Upper lobe of left lung (tissue), 6 donors: Measurements from ENCODE around the gene HIGD1A. TPM values are rescaled to one million over a fixed set of nuclear protein-coding genes. Genes with fewer than 3 reads are reported as not detected.

Experiments
- ATAC-seq, 2 donors: fragments of 200-7000 bp; cut with Tn5 transposase; one replicate each; pipeline ENCODE4 v1.9.1; 2022; ENCODE audit warnings: mild to moderate bottlenecking in 2 of 2, moderate library complexity in 2 of 2; ENCODE audit not compliant: low FRiP score in 2 of 2
- DNase-seq, 2 donors: peaks; one replicate each; pipeline ENCODE4 v3.0.0-alpha.2; 2019 to 2020
- H3K27ac ChIP-seq, 4 donors: fragments of 200-600 bp; sonication (generic); one replicate each; pipeline ENCODE4 v1.5.1; 2016 to 2019
- H3K27me3 ChIP-seq, 4 donors: fragments of 200-600 bp; sonication (generic); one replicate each; pipeline ENCODE4 v1.5.1; 2017 to 2019
- H3K36me3 ChIP-seq, 4 donors: fragments of 200-600 bp; sonication (generic); one replicate each; pipeline ENCODE4 v1.5.1; 2016 to 2019
- H3K4me1 ChIP-seq, 4 donors: fragments of 200-600 bp; sonication (generic); one replicate each; pipeline ENCODE4 v1.5.1; 2018 to 2019
- H3K4me3 ChIP-seq, 4 donors: fragments of 200-600 bp; sonication (generic); one replicate each; pipeline ENCODE4 v1.5.1; 2017 to 2019; ENCODE audit warnings: mild to moderate bottlenecking in 2 of 4, moderate library complexity in 1 of 4
- H3K9me3 ChIP-seq, 4 donors: fragments of 200-600 bp; sonication (generic); one replicate each; pipeline ENCODE4 v1.5.1; 2018 to 2019
- EP300 ChIP-seq, 4 donors: sonication (generic); formaldehyde crosslinking; IDR thresholded peaks; one replicate each; pipeline ENCODE4 v1.5.1; 2017; ENCODE audit warnings: antibody characterized with exemption in 4 of 4, control low read depth in 2 of 4
- POLR2A ChIP-seq, 4 donors: fragments of 450-650 bp; IDR thresholded peaks; one replicate each; pipeline ENCODE4 v1.5.1; 2016 to 2017; ENCODE audit warnings: antibody characterized with exemption in 4 of 4, mild to moderate bottlenecking in 2 of 4
- POLR2AphosphoS5 ChIP-seq, 2 donors: sonication (generic); formaldehyde crosslinking; IDR thresholded peaks; one replicate each; pipeline ENCODE4 v1.5.1; 2017; ENCODE audit warnings: antibody characterized with exemption in 2 of 2
- WGBS, 2 donors: methylation state at CpG; one replicate each; pipeline ENCODE4 v1.1.5; 2017 to 2018; 5-methylcytosine and 5-hydroxymethylcytosine counted together
- total RNA-seq, 6 donors: library from RNA; depleted of rRNA in 4 of 6; stranded (reverse); fragments of >200 nt in 4 of 6; gene quantifications; one replicate each; pipeline versions ENCODE4 v1.1.0 to v1.2.1, GENCODE V29; 2016 to 2021
- TF ChIP-seq, protein P1 (sequence below), 6 experiments: fragments of 450-650 bp in 4 of 6; fragments of 200-600 bp in 2 of 6; sonication (generic) in 2 of 6; IDR thresholded peaks; one replicate each; pipeline ENCODE4 v1.5.1; 2016 to 2019; ENCODE audit warnings: antibody characterized with exemption in 6 of 6
- donor health status: DM: no; HTN: no; CAD: no; lungs with moderate emphysema.
- donor health status: DM: no; HTN: yes; CAD: no; lungs with severe emphysema.

HIGD1A gene
- total RNA-seq, 6 donors from 2014 or later = 26.2 to 108 (median 73.3) TPM

DNA sequence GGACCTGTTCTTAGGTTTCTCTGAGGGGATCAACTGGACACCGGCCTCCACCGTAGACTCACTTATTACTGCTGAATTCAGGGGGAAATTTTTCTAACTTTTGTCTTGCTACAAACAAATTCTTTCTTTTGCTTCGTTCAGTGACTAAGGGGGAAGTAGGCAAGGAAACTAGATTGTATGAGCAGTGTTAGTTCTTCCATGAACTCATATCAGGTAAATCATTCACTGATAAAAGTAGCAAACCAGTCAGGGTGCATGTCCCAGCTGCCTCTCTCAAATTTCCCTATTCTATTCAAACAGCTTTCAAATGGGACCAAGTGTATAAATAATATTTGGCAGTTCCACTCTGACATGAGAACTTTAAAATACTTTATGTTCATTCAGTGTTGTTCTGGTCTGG, 23.9 kb downstream of the HIGD1A start:
- Histone ChIP-seq H3K4me3 (no peak overlapping the region), H3K4me1 (peaks cover 0 to 13% (median 6%) of the 10 kb centered on the region in 4 donors), H3K9me3 (no peaks in the 10 kb centered on the region), H3K27ac (peak overlapping the region; percentile 0 to 60 (median 34)), H3K27me3 (no peaks in the 10 kb centered on the region), H3K36me3 (peaks cover 0 to 25% (median 11%) of the 10 kb centered on the region in 4 donors)
- no peak for DNase-seq
- TF ChIP-seq, protein P1, sequence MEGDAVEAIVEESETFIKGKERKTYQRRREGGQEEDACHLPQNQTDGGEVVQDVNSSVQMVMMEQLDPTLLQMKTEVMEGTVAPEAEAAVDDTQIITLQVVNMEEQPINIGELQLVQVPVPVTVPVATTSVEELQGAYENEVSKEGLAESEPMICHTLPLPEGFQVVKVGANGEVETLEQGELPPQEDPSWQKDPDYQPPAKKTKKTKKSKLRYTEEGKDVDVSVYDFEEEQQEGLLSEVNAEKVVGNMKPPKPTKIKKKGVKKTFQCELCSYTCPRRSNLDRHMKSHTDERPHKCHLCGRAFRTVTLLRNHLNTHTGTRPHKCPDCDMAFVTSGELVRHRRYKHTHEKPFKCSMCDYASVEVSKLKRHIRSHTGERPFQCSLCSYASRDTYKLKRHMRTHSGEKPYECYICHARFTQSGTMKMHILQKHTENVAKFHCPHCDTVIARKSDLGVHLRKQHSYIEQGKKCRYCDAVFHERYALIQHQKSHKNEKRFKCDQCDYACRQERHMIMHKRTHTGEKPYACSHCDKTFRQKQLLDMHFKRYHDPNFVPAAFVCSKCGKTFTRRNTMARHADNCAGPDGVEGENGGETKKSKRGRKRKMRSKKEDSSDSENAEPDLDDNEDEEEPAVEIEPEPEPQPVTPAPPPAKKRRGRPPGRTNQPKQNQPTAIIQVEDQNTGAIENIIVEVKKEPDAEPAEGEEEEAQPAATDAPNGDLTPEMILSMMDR (IDR thresholded peaks at IDR 0.05) = no peak
- TF ChIP-seq POLR2AphosphoS5 (IDR thresholded peaks at IDR 0.05) = no peak
- TF ChIP-seq POLR2A (IDR thresholded peaks at IDR 0.05) = no peak
- TF ChIP-seq EP300 (IDR thresholded peaks at IDR 0.05) = no peak
- ATAC-seq = peak in 1 of 2 donors; percentile 19
- 64 to 75% methylated on average over 3 of the region's 3 CpGs for WGBS, 2 donors

DNA sequence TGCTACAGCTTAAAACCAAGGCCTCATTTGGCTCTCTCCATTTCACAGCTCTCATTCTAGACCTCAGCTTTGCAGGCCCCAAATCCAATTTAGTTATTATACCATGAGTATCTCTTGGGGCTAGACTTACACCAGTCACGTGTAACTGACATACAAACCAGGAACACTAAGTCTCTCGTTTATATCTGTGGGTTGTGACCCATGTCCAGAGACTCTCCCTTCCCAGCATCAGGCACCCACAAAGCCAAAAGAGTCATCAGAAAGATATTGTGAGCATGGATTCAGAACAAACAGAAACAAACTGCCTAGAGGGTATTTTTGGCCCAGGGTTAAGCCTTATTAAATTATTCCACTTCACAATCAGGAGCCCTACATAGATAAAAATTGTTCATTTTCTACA, 25.6 kb downstream of the HIGD1A start:
- 84 to 91% methylated on average over 2 of the region's 2 CpGs for WGBS, 2 donors
- Histone ChIP-seq H3K27ac (peak overlapping the region in 1 of 4 donors; percentile 35), H3K9me3 (no peaks in the 10 kb centered on the region), H3K27me3 (no peaks in the 10 kb centered on the region), H3K4me1 (peaks cover 0 to 13% (median 8%) of the 10 kb centered on the region in 4 donors), H3K4me3 (no peak overlapping the region), H3K36me3 (peaks cover 0 to 13% (median 6%) of the 10 kb centered on the region in 4 donors)
- DNase-seq (no peak), ATAC-seq (peak; percentile 58 to 84)
- no peak for TF ChIP-seq EP300 (IDR thresholded peaks at IDR 0.05)
- TF ChIP-seq, protein P1 (IDR thresholded peaks at IDR 0.05) = no peak
- TF ChIP-seq POLR2AphosphoS5 (IDR thresholded peaks at IDR 0.05) = peak in 1 of 2 donors; percentile 42

DNA sequence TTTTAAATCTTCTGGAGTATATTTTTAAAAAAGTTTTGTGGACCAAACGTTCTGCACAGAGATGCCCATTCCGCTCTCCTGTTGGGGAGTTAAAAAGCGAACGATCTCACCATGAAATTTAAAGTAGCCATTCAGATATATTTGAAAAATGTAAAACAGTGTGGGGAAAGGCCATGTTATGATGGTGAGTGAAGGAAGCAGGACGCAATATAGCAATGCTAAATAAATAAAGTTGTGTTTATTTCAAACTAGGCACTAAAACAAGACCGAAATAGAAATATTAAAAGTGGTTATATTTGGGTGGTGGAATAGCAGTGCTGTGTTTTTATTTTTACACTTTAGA, 30.9 kb downstream of the HIGD1A start:
- TF ChIP-seq POLR2AphosphoS5 (IDR thresholded peaks at IDR 0.05) = no peak
- no peak for TF ChIP-seq POLR2A (IDR thresholded peaks at IDR 0.05)
- no peak for TF ChIP-seq EP300 (IDR thresholded peaks at IDR 0.05)
- TF ChIP-seq, protein P1 (IDR thresholded peaks at IDR 0.05) = no peak

DNA sequence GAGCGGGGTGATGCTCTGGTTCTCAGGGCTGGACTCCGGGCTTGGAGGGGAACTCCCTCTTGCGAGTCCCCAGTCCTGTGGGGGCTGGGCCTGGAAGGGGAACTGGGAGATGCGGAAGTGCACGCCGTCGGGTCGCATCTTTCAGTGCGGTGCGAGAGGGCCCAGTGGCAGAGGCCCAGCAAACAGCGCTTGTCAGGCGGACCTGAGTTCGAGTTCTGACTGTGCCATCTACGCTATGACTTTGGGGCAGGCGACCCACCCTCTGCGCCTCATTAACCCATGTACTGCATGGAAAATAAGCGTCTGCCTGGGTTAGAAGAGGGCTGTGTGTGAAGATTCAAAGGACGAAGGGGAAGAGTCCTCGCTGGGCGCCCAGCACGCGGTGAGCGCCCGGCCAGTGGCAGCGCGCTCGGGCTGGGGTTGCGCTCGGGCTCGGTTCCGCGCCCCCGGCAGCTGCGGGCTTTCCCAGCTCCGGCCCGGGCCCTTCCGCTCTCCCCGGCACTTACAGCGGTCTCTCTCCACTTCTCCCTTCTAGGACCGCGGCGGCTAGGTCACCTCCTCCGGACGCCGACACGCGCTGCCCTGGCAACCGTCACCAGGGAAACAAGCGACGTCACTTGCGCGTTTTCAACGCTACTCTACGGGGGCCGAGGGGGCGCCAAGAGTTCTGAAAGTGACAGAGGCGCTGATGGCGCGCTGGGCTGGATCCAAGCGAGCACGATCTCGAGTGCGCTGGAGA, 31.5 kb downstream of the HIGD1A start, which contains the start of gene CCDC13:
CCDC13 (minus strand) TSS at position 584 of the 739 bp plus-strand sequence. CDS start 14,908 bp downstream, outside the sequence.
- Histone ChIP-seq H3K27ac (peak within 1 kb of the TSS; percentile 83 to 93 (median 86)), H3K36me3 (no peaks in the 10 kb centered on the region), H3K4me3 (peak within 1 kb of the TSS; percentile 25 to 59 (median 56)), H3K27me3 (no peaks in the 10 kb centered on the region), H3K9me3 (no peaks in the 10 kb centered on the region), H3K4me1 (peaks cover 7 to 17% (median 9%) of the 10 kb centered on the region in 4 donors)
- DNase-seq (peak; percentile 96 to 97), ATAC-seq (peak; percentile 94 to 98)
- 3 to 9% methylated on average over 26 to 34 of the region's 63 CpGs for WGBS, 2 donors
- TF ChIP-seq POLR2A (IDR thresholded peaks at IDR 0.05) (peak in 3 of 4 donors; percentile 31 to 75 (median 45)), EP300 (IDR thresholded peaks at IDR 0.05) (peak in 1 of 4 donors; percentile 53), POLR2AphosphoS5 (IDR thresholded peaks at IDR 0.05) (peak; percentile 80 to 86)
- TF ChIP-seq, protein P1 (IDR thresholded peaks at IDR 0.05) = peak in 1 of 6 experiments; percentile 12

More for the DNA sequence above, 30.9 kb downstream of the HIGD1A start:
- DNase-seq (no peak), ATAC-seq (peak in 1 of 2 donors; percentile 13)
- H3K27me3 ChIP-seq = no peaks in the 10 kb centered on the region
- H3K4me1 ChIP-seq = peaks cover 7 to 17% (median 9%) of the 10 kb centered on the region in 4 donors
- no peaks in the 10 kb centered on the region for H3K36me3 ChIP-seq
- H3K9me3 ChIP-seq = no peaks in the 10 kb centered on the region
- WGBS, 2 donors = 6 to 12% methylated on average over 6 of the region's 6 CpGs
- peak overlapping the region; percentile 83 to 93 (median 86) for H3K27ac ChIP-seq
- peak overlapping the region; percentile 25 to 59 (median 56) for H3K4me3 ChIP-seq
